ENCODE data around the gene MCTP1. TPM values are rescaled to one million over a fixed set of nuclear protein-coding genes. Genes with fewer than 3 reads are reported as not detected.

Gene MCTP1
- total and polyA plus RNA-seq, 9 of the 15 experiments (the other 6 are each of a cell fraction or from before 2014, with no cell fraction given): 0.04 to 0.93 (median 0.06) TPM; not detected in 4

- no peak for DNase-seq (ENCODE audit: extremely low read depth in 1 of 4, low spot score in 3 of 4)
- ChIA-PET CTCF (ENCODE audit: low intra/inter-chr PET ratio) (no interaction called here), POLR2A (no interaction called here)
- Histone ChIP-seq H4K20me1 (replicated peaks; ENCODE audit: control insufficient read depth, insufficient read depth, low read length) (no peaks in the 10 kb centered on the region), H3K36me3 (ENCODE audit: control insufficient read depth, insufficient read depth, low read length) (no peaks in the 10 kb centered on the region), H2AFZ (ENCODE audit: low read depth, low read length) (no peak overlapping the region), H3K9me1 (ENCODE audit: control insufficient read depth, insufficient read depth, low read length) (no peaks in the 10 kb centered on the region), H3K9ac (ENCODE audit: insufficient read depth in 1 of 2, low read depth in 2 of 2, low read length in 2 of 2) (no peak overlapping the region), H3K27me3 (ENCODE audit: control insufficient read depth in 2 of 2, insufficient read depth in 2 of 2, low read length in 2 of 2) (no peaks in the 10 kb centered on the region), H3K79me2 (ENCODE audit: control insufficient read depth, insufficient read depth, low read length) (no peaks in the 10 kb centered on the region), H3K27ac (ENCODE audit: extremely low read depth, low read depth, low read length) (no peak overlapping the region), H3K4me3 (no peak overlapping the region), H3K9me3 (replicated peaks; ENCODE audit: control insufficient read depth, insufficient read depth, low read depth, low read length) (no peaks in the 10 kb centered on the region), H3K4me2 (ENCODE audit: insufficient read depth, low read length) (no peak overlapping the region), H3K4me1 (replicated peaks in 1 of 2; ENCODE audit: control insufficient read depth in 2 of 2, insufficient read depth in 2 of 2, low read length in 2 of 2) (no peaks in the 10 kb centered on the region)
- intact Hi-C loops (cut with micrococcal nuclease) (no loop called here), in situ Hi-C loops (cut with MboI) (no loop called here)
- WGBS (ENCODE audit: insufficient coverage, low coverage, missing lambda C conversion rate): 0% methylated on average over 1 of the region's 1 CpG
- ATAC-seq: no peak
- no peak for FAIRE-seq
- BruUV-seq (replicated peaks): no TSS peak
- TF ChIP-seq CHD7 (IDR thresholded peaks at IDR 0.05; ENCODE audit: low read depth, low read length) (no peak), NFE2 (IDR thresholded peaks at IDR 0.05; ENCODE audit: low read depth) (no peak), ZC3H11A (IDR thresholded peaks at IDR 0.05; ENCODE audit: low read depth, low read length) (no peak), GMEB1 (CRISPR knock-in tag; IDR thresholded peaks at IDR 0.05) (no peak), ASH1L (IDR thresholded peaks at IDR 0.05; ENCODE audit: borderline replicate concordance, low read depth, partially characterized antibody) (no peak), ETV1 (tag; conservative IDR thresholded peaks at IDR 0.05; ENCODE audit: low read depth) (no peak), NR3C1 (CRISPR knock-in tag; IDR thresholded peaks at IDR 0.05) (no peak), HEY1 (CRISPR knock-in tag; IDR thresholded peaks at IDR 0.05; ENCODE audit: borderline replicate concordance) (no peak), THRA (IDR thresholded peaks at IDR 0.05) (no peak)
Observed at GRCh38 chr5:95102687-95103086, 182.2 kb downstream of the MCTP1 start.
